Measurements from ENCODE around the gene CROCC2. TPM values are rescaled to one million over a fixed set of nuclear protein-coding genes. Genes with fewer than 3 reads are reported as not detected.

CROCC2 gene
- polyA plus RNA-seq, 1 donor = 0.20 TPM

GRCh38 chr2:240875228-240876034 is 30.7 kb upstream of the CROCC2 start:
- no peak for DNase-seq (ENCODE audit: low read depth)

DNA sequence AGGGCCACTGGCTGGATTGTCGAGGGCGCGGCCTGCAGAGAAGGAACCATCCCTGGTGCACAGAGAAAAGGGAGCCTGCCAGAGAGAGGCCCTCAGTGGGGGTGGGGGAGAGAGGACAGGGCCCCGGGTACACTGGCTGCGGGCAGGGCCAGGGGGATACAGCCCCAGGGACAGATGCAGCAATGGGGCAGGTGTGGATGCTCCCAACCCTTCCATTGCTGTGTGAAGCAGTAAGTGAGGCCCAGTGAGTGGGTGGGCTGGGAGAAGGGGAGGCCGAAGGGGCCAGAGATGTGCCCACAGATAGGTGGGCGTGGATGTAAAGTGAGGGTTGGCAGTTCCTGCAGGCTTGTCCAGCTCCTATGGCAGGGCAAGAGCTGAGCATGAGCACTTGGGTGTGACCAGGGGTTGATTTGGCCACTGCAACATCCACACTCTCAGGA is 30.1 kb upstream of the CROCC2 start:
- no peak for DNase-seq (ENCODE audit: low read depth)

DNA sequence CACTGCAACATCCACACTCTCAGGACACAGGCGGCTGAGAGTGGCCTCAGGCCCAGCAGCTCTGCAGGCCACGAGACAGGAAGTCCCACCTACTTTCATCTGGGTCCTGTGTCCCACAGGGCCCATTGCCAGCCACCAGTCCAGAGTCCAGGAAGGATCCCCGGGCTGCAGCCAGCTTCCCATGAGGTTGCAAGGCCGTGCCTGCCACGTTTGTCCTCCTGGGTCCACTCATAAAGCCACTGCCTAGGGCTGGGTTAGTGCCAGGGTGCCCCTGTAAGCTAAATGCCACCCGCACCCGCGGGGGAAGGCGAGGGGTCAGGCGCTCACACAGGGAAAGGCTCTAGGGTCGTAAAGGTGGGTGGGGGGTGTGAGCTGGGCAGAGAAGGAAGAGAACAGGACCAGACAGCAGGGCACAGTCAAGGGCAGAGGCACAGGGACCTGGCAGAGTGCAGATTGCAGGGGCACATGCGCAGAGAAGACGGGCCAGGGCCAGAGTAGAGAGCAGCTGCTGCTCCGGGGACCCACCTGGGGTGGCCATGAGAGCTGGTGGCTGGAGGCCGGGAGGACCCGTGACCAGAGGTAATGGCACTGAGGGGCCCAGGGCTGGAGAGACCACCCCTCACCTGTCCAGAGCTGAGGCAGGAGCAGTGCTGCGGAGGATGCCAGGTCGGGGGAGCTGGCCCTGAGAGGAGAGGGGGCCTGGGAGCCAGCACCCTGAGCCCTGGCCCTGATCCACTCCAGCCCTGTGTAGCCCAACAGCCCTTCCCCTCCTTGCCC is 29.5 kb upstream of the CROCC2 start:
- DNase-seq (ENCODE audit: low read depth) = no peak

- no peak for DNase-seq (ENCODE audit: low read depth)
These were observed 28.4 kb upstream of the CROCC2 start for GRCh38 chr2:240877460-240878340.

DNA sequence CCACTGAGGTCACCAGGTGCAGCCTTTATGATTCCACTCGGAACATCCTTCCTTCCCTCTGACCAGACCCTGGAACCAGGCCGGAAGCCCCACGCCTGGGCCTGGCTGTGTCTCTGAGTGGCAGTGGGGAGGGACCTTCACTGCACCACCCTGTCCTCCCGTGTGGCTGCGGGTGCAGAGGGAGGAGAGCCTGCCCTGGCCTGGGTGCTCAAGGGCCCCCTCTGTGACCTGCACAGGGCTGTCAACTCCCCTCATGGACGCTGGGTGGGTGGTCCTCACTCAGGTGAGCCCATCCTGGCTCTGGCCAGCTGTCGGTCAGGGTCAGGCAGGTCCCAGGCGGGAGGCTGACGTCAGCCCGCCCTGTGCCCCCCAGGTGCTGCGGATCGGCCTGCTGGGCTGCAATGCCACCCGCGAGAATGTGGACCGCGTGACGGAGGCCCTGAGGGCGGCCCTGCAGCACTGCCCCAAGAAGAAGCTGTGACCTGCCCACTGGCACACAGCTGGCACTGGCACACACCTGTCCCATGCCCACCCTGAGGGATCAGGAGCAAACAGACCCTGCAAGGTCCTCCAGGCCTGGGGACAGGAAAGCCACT is 27.7 kb upstream of the CROCC2 start:
- no peak for DNase-seq (ENCODE audit: low read depth)

GRCh38 chr2:240879105-240879504 is 27.0 kb upstream of the CROCC2 start:
- no peak for DNase-seq (ENCODE audit: low read depth)

GRCh38 chr2:240881913-240882312 is 24.2 kb upstream of the CROCC2 start:
- DNase-seq (ENCODE audit: low read depth) = no peak

DNA sequence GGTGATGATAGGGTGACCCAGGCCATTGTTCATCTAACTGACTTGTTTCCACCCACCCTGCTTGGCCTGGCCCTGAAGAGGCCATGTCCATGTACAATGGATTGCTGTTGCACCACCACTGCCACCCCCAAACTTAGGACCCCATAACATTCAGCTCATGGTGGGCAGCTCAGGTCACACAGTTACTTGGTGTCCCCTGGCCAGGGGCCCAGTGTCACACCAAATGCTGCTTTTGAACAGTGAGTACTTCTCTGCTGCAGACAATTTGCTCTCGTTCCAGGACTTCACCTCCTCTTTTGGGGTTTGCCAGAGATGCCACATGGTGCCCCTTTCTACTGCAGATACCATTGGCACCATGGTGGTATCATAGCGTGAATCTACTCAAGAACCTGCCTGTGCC is 21.9 kb upstream of the CROCC2 start:
- no peak for DNase-seq (ENCODE audit: low read depth)

- DNase-seq (ENCODE audit: low read depth) = no peak
These were observed 21.4 kb upstream of the CROCC2 start for GRCh38 chr2:240884745-240885144.

- no peak for DNase-seq (ENCODE audit: low read depth)
These were observed 20.6 kb upstream of the CROCC2 start for GRCh38 chr2:240885566-240885965.

- no peak for DNase-seq (ENCODE audit: low read depth)
These were observed 20.0 kb upstream of the CROCC2 start for GRCh38 chr2:240886023-240886565.

DNA sequence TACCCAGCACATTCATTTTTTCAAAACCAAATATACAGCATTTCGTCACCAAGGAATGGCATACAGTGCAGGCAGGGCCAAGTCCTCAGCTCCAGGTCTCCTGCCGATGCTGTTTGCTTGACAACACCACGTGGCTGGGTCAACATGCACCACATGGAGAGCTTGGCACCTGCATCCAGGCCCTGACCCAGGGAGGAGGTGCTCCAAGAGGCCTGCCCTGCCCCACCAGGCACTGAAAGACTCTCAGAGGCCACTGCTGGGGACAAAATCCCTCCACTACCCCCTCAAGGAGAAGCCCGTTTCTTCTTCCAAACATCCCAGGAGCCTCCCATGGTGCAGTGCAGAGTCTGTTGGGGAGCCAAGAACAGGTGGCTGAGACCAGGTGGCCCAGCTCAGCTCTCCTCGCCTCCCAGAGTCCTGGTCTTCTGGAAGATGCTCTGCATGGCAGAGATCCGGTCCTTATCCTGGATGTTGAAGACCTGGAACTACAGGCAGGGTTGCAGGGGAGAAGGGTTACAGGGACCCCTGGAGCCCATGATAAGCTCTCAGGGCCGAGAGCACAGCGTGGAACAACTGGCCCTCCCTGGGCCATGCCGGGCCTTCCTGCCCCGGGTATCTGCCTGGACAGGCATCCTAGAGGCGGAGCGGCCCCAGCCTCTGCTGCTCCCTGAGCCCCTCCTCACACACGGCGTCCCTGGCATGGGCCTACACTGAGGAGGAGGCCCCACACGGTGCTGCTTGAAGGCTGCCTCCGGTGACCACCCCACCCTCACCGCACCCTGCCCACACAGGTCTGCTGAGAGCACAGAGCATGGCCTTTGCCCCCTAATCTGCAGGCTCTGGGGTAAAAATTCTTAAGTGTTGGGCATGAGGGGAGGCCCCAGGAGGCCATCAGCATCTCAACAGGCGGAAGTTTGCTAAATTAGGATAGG is 19.2 kb upstream of the CROCC2 start:
- DNase-seq (ENCODE audit: low read depth) = no peak

- DNase-seq (ENCODE audit: low read depth) = no peak
These were observed 18.5 kb upstream of the CROCC2 start for GRCh38 chr2:240887631-240888030.

DNA sequence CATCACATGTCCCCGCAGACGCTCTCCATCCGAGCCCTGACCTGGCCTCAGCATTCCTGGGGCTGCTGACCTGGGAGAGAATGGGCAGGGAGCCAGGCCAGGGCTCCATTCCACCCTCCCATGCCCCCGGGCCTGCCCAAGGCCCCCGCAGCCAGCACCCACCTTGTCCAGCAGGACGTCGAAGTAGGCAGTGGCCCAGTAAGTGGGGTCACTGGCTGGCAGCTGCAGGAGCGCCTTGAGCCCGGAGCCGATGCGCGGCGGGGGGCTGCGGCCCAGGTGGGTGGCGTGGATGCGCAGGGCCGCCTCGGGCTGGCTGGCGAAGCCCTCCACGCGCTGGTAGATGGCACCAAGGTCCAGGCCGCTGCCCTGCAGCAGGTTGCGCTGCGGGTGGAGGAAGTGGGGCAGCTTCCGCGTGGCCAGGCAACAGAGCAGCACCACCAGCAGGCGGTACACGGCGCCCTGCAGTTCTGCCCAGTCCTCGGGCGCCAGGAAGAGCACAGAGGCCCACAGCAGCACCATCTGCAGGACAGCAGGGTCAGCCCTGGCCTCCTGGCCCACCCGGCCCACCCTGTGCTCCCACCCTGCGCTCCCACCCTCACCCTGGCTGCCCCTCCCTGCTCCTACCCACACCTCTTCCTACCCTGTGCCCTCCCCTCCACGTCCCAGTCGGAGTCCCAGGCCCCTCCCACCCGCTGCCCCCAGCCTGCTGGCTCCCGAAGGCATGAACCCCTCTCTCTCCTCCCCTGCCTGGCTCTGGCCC is 17.8 kb upstream of the CROCC2 start:
- DNase-seq (ENCODE audit: low read depth) = no peak

GRCh38 chr2:240888890-240889573 is 17.1 kb upstream of the CROCC2 start:
- no peak for DNase-seq (ENCODE audit: low read depth)

DNA sequence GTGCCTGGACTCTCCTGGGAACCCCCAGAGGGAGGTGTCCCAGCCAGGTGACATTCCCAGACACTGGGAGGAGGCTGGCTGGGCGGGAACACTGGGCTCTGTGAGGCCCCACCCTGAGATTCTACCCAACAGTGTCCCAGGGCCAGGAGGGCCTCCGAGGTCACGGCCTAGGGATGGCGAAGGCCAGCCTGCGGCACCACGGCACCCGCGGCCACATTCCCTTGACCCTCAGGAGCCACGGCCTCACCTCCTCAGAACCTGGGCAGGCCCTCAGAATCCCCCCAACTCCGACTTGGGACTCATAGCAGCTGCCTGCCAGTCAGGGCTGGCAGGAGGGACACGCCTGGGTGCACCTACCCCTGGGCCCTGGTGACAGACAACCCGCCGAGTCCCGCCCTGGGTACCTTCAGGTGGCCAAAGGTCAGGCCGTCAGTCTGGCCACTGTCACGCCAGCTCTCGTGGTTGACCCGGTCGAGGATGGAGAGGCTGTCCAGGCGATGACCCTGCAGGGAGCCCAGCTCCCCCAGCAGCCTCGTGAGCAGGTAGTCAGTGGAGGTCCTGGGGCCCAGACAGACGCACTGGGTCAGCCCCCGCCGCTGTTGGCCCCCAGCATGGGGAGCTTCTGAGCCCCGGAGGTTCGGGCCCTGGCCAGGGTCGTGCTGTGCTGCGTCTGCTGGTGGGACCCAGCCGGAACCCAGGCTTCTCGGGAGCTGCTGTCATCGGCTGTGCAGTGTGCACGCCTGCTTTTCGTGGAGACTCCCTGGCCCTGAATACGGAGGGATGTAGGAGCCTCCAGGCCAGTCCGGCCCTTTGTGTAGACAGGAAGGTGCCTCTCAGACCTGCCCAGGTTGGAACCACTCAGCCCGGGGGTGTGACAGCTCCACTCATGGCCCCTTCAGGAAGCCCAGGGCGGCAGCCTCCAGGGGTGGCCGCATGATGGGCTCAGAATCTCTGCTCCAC is 16.3 kb upstream of the CROCC2 start:
- no peak for DNase-seq (ENCODE audit: low read depth)

DNA sequence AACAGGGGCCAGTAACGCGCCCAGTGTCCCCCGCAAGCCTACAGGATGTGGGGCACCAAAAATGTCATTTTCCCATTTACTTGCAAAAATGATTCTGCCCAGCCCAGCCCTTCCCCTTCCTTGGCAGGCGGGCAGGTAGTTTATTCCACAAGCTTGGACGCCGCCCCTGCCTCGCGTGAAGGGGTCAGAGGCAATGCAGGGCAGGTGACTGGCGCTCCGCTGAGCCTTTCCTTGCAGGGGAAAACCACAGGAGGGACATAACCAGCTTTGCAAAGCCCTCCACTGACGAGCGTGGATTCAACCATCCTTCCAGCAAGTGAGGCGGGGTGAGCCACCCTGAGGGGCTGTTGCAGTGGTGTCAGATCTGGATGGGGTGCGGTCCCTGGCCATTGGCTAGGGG is 15.4 kb upstream of the CROCC2 start:
- no peak for DNase-seq (ENCODE audit: low read depth)

Data from forelimb muscle (tissue), 1 donor.